Neural cell (in vitro differentiated cells): ENCODE results near the gene HNRNPUL1. TPM values are rescaled to one million over a fixed set of nuclear protein-coding genes. Genes with fewer than 3 reads are reported as not detected.
A peak's percentile ranks its signal among the peaks of the same experiment; 100 is the strongest.

Experiments used
- H2AFZ ChIP-seq: fragments of 200-600, 300-800 bp; sonication (generic), shearing (Covaris generic); 2 replicates; pipeline ENCODE4 v1.6.0; 2014; ENCODE audit warnings: low read depth, mild to moderate bottlenecking, antibody characterized with exemption, low read length, moderate library complexity
- H3F3A ChIP-seq: fragments of 200-600 bp; shearing (Covaris generic); 2 replicates; pipeline ENCODE4 v1.6.1; 2016; ENCODE audit warnings: mild to moderate bottlenecking, moderate library complexity, mixed read lengths, antibody characterized with exemption, low read length; ENCODE audit not compliant: insufficient read depth, poor library complexity, severe bottlenecking
- H3K27ac ChIP-seq: fragments of 200-600, 300-800 bp; sonication (generic), shearing (Covaris generic); 2 replicates; pipeline ENCODE4 v1.5.1; 2014; ENCODE audit warnings: mild to moderate bottlenecking, low read length, moderate library complexity
- H3K27me3 ChIP-seq: fragments of 300-800, 200-600 bp; sonication (generic), shearing (Covaris generic); 2 replicates; pipeline ENCODE4 v1.6.0; 2014; ENCODE audit warnings: mild to moderate bottlenecking, low read depth, low read length, moderate library complexity; ENCODE audit not compliant: insufficient read depth
- H3K36me3 ChIP-seq: fragments of 300-800, 200-600 bp; sonication (generic), shearing (Covaris generic); 2 replicates; pipeline ENCODE4 v1.5.1; 2014; ENCODE audit warnings: mild to moderate bottlenecking, antibody characterized with exemption, low read length, moderate library complexity; ENCODE audit not compliant: insufficient read depth
- H3K4me2 ChIP-seq: fragments of 300-800, 200-600 bp; sonication (generic), shearing (Covaris generic); 2 replicates; pipeline ENCODE4 v1.6.0; 2014; ENCODE audit warnings: mild to moderate bottlenecking, low read length
- H3K4me3 ChIP-seq: fragments of 300-800, 200-600 bp; sonication (generic), shearing (Covaris generic); 2 replicates; pipeline ENCODE4 v1.5.1; 2014; ENCODE audit warnings: mild to moderate bottlenecking, low read length, moderate library complexity
- H3K79me2 ChIP-seq: fragments of 200-600 bp; shearing (Covaris generic); replicated peaks from 2 replicates; pipeline ENCODE4 v1.6.0; 2014; ENCODE audit warnings: mild to moderate bottlenecking, low read length, moderate library complexity; ENCODE audit not compliant: insufficient read depth
- H3K9ac ChIP-seq: fragments of 300-800, 200-600 bp; sonication (generic), shearing (Covaris generic); 2 replicates; pipeline ENCODE4 v1.6.1; 2016; ENCODE audit warnings: mild to moderate bottlenecking, low read length, mixed read lengths
- H3K9me2 ChIP-seq: fragments of 200-600 bp; shearing (Covaris generic); 2 replicates; pipeline ENCODE4 v1.6.1; 2016; ENCODE audit warnings: mild to moderate bottlenecking, low read length, mixed read lengths; ENCODE audit not compliant: insufficient read depth
- H3K9me3 ChIP-seq: fragments of 200-600, 300-800 bp; sonication (generic), shearing (Covaris generic); 2 replicates; pipeline ENCODE4 v1.6.1; 2016; ENCODE audit warnings: mild to moderate bottlenecking, mixed run types, low read length, moderate library complexity, mixed read lengths
- H4K20me1 ChIP-seq: fragments of 200-600 bp; shearing (Covaris generic); 2 replicates; pipeline ENCODE4 v1.6.1; 2016; ENCODE audit warnings: mild to moderate bottlenecking, mixed run types; ENCODE audit not compliant: insufficient read depth
- CTCF ChIP-seq: fragments of 450-650 bp; IDR thresholded peaks from 2 replicates; pipeline ENCODE4 v1.5.1; 2014; ENCODE audit warnings: antibody characterized with exemption, mild to moderate bottlenecking, moderate library complexity; ENCODE audit not compliant: poor library complexity, severe bottlenecking
- EP300 ChIP-seq: fragments of 450-650 bp; conservative IDR thresholded peaks from 2 replicates; pipeline ENCODE4 v1.6.1; 2014; ENCODE audit warnings: antibody characterized with exemption, mild to moderate bottlenecking, moderate library complexity; ENCODE audit not compliant: poor library complexity, severe bottlenecking
- EZH2 ChIP-seq: fragments of 200-600, 300-800 bp; shearing (Covaris generic), sonication (generic); IDR thresholded peaks from 2 replicates; pipeline ENCODE4 v1.6.1; 2014; ENCODE audit warnings: antibody characterized with exemption, low read length, borderline replicate concordance, mild to moderate bottlenecking; ENCODE audit not compliant: insufficient read depth, poor library complexity, severe bottlenecking
- MXI1 ChIP-seq: fragments of 450-650 bp; conservative IDR thresholded peaks from 2 replicates; pipeline ENCODE4 v1.6.1; 2014; ENCODE audit warnings: antibody characterized with exemption, mild to moderate bottlenecking; ENCODE audit not compliant: poor library complexity, severe bottlenecking
- POLR2AphosphoS5 ChIP-seq: IDR thresholded peaks from 2 replicates; pipeline ENCODE4 v1.6.1; 2012
- RAD21 ChIP-seq: fragments of 450-650 bp; conservative IDR thresholded peaks from 2 replicates; pipeline ENCODE4 v1.6.1; 2014; ENCODE audit warnings: antibody characterized with exemption, mild to moderate bottlenecking, moderate library complexity
- REST ChIP-seq: IDR thresholded peaks from 2 replicates; pipeline ENCODE4 v1.6.1; 2012; ENCODE audit warnings: borderline replicate concordance
- SMC3 ChIP-seq: fragments of 450-650 bp; conservative IDR thresholded peaks from 2 replicates; pipeline ENCODE4 v1.6.1; 2014; ENCODE audit warnings: antibody characterized with exemption, mild to moderate bottlenecking, moderate library complexity; ENCODE audit not compliant: poor library complexity
- TAF1 ChIP-seq: IDR thresholded peaks from 2 replicates; pipeline ENCODE4 v1.6.1; 2012; ENCODE audit warnings: low read depth
- polyA plus RNA-seq: library from polyadenylated mRNA; depleted of rRNA; stranded (reverse); fragments of >200 nt; gene quantifications from 2 replicates; pipeline ENCODE4 v1.2.3, GENCODE V29; 2014

The HNRNPUL1 gene
- polyA plus RNA-seq, 1 donor from 2014 or later, result 34.6 TPM

GRCh38 chr19:41321204-41321599 is 57.0 kb downstream of the HNRNPUL1 start:
- H3F3A ChIP-seq, result no peaks in the 10 kb centered on the region
- H4K20me1 ChIP-seq, result no peaks in the 10 kb centered on the region
- H3K9me3 ChIP-seq, result no peaks in the 10 kb centered on the region
- H3K79me2 ChIP-seq, result no peaks in the 10 kb centered on the region
- no peaks in the 10 kb centered on the region for H3K27me3 ChIP-seq
- no peak overlapping the region for H3K9ac ChIP-seq
- H3K36me3 ChIP-seq, result peaks cover 6% of the 10 kb centered on the region
- no peak overlapping the region for H3K4me2 ChIP-seq
- H2AFZ ChIP-seq, result no peak overlapping the region
- TF ChIP-seq CTCF (no peak), MXI1 (no peak), EZH2 (no peak), POLR2AphosphoS5 (no peak), EP300 (no peak), REST (no peak), TAF1 (no peak), RAD21 (no peak), SMC3 (no peak)
- no peaks in the 10 kb centered on the region for H3K9me2 ChIP-seq
- no peak overlapping the region for H3K4me3 ChIP-seq
- H3K27ac ChIP-seq, result no peak overlapping the region

- Histone ChIP-seq H3K4me2 (no peak overlapping the region), H3K27me3 (no peaks in the 10 kb centered on the region), H3K79me2 (no peaks in the 10 kb centered on the region), H3K9me3 (no peaks in the 10 kb centered on the region), H3K36me3 (peaks cover 3% of the 10 kb centered on the region), H3K9me2 (no peaks in the 10 kb centered on the region), H3K4me3 (no peak overlapping the region), H3K27ac (no peak overlapping the region), H4K20me1 (no peaks in the 10 kb centered on the region), H3K9ac (no peak overlapping the region), H3F3A (no peaks in the 10 kb centered on the region), H2AFZ (no peak overlapping the region)
- TF ChIP-seq CTCF, result peak; percentile 39
- TF ChIP-seq SMC3, result no peak
- no peak for TF ChIP-seq EZH2
- TF ChIP-seq RAD21, result no peak
Observed at GRCh38 chr19:41321600-41322270, 57.6 kb downstream of the HNRNPUL1 start.
